Frontal cortex (tissue), 4 donors: ENCODE data around the gene MPRIP. TPM values are rescaled to one million over a fixed set of nuclear protein-coding genes. Genes with fewer than 3 reads are reported as not detected.

Source experiments
- DNase-seq, 2 donors: peaks; one replicate each; pipeline ENCODE4 v3.0.0; 2012; ENCODE audit warnings: low spot score in 2 of 2
- FAIRE-seq: peaks from 2 replicates; lab custom pipeline; 2012; peaks lifted over from hg19 to GRCh38; lab: Jason Lieb, UNC
- total RNA-seq: library from RNA; depleted of rRNA; stranded (reverse); fragments of >200 nt; gene quantifications from one replicate; pipeline ENCODE4 v1.2.3, GENCODE V29; 2014
- donor health status: control.
- donor health status: control.
- donor health status: control.

Gene MPRIP
- total RNA-seq, 1 donor from 2014 or later, result 131 TPM

DNA sequence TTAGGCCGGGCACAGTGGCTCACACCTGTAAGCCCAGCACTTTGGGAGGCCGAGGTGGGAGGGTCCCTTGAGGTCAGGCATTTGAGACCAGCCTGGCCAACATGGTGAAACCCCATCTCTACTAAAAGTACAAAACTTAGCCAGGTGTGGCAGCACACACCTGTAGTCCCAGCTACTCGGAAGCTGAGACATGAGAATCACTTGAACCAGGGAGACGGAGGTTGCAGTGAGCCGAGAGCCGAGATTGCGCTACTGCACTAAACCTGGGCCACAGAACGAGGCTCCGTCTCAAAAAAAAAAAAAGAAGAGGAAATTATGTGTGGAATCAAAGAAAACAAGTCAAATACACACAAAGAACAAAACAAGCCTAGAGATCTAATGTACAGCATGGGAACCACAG lies 16.1 kb upstream of the MPRIP start:
- DNase-seq, result no peak
- no peak for FAIRE-seq

DNA sequence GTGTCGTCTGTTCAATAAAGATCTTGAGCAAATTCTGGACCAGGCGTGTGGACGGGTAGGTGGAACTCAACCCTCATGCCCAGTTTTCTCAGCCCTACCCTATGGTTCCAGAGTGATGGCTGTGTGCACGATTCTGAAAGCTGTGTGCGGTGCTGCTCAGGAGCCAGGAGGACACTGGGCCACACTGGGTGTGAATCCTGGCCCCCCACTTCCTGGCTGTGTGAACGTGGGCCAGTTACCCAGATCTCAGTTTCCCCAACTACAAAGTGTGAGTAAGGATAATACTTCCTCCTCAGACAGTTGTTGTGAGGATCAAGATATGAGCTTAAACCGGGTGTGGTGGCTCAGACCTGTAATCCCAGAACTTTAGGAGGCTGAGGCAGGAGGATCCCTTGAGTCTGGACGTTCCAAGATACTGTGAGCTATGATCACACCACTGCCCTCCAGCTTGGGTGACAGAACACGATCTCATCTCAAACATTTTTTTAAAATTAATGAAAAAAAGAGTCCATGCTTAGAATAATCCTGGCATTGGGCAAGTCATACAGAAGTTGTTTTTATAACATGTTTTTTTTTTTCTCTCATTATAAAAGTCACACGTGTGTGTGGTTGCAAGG lies 14.7 kb upstream of the MPRIP start:
- DNase-seq, result no peak
- no peak for FAIRE-seq

- no peak for FAIRE-seq
- no peak for DNase-seq
Measured at GRCh38 chr17:17028059-17028877, 14.0 kb upstream of the MPRIP start.

- DNase-seq (no peak), FAIRE-seq (no peak)
Measured at GRCh38 chr17:17028878-17029535, 13.2 kb upstream of the MPRIP start.

- DNase-seq, result no peak
- FAIRE-seq, result no peak
Measured at GRCh38 chr17:17029938-17030337, 12.3 kb upstream of the MPRIP start.

- no peak for FAIRE-seq
- no peak for DNase-seq
Measured at GRCh38 chr17:17030515-17031211, 11.6 kb upstream of the MPRIP start.

DNA sequence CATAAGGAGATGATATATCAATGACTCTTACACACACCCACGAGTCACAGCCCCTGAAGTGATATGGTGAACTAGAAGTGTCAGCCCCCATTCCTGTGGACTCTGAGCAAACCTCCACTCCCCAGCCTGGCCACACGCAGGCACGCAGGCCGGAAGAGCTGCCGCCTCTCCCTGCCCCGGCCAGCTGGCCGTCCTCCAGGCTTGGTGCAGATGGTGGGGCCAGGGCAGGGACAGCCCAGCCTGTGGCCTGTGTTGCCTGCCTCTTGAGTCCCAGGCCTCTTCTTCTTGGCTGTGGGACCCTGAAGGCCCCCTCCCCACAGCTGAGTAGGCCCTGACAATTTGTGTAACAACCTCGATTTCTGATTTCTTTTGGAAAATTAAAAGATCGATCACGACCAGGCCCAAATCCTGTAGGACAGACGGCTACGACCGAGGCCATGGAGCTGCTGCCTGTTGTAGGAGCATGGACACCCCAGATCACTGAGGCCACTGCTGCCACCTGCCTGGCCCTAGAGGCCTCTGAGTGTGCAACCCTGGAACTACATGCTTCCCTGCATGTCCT lies 10.0 kb upstream of the MPRIP start:
- DNase-seq, result peak; percentile 50 to 59
- no peak for FAIRE-seq

DNA sequence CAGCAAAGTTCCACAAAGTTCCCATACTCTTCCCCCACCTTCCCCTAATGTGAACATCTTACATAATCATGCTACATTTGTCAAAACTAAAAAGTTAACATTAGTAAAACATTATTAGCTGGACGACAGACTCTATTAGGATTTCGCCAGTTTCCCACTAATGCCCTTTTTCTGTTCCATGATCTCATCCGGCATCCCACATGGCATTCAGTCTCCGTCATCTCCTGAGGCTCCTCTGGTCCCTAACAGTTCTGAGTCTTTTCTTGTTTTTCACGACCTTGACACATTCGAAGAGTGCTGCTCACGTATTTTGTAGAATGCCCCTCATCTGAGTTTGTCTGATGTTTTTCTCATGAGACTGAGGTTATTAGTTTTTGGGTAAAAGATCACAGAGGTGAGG lies 8.8 kb upstream of the MPRIP start:
- DNase-seq, result no peak
- no peak for FAIRE-seq

DNA sequence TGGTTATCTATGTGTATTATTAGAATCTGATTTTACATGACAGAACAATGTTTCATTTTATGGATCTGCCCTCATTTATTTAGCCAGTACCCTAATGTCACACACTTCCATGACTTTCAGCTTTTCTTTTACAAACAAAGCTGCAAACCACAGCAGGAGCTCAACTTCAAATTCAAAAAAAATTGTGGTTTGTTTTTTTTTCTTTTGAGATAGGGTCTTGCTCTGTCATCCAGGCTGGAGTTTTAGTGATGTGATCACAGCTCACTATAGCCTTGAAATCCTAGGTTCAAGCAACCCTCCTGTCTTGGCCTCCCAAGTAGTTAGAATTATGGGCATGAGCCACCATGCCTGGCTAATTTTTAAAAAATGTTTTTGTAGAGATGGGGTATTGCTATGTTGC lies 8.2 kb upstream of the MPRIP start:
- DNase-seq (no peak), FAIRE-seq (no peak)

DNA sequence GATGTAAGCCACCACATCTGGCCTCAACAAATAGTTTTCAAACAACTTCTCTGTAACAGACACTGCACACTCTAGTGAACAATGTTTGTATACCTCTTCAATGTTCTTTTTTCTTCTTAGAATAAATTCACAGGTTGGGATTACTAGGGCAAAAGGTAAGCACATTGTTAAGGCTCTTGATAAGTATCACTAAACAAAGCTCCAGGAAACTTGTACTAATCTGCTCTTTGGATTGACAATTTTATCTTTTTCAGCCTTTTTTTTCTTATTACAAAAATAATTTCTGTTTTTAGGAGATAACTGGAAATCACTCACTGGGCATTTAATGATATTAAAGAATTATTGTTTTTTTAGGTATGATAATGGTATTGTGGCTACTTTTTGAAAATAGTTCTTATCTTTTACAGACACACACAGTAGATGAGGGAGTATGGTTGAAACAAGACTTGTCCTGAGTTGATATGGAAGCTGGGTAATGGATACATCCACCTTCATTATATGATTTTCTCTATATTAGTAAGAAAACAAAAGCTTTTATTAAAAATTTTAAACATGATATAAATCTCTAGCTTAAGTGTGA lies 7.7 kb upstream of the MPRIP start:
- FAIRE-seq, result no peak

GRCh38 chr17:17035490-17035889 lies 6.8 kb upstream of the MPRIP start:
- FAIRE-seq (no peak), DNase-seq (no peak)

More for the DNA sequence above, 7.7 kb upstream of the MPRIP start:
- no peak for DNase-seq

DNA sequence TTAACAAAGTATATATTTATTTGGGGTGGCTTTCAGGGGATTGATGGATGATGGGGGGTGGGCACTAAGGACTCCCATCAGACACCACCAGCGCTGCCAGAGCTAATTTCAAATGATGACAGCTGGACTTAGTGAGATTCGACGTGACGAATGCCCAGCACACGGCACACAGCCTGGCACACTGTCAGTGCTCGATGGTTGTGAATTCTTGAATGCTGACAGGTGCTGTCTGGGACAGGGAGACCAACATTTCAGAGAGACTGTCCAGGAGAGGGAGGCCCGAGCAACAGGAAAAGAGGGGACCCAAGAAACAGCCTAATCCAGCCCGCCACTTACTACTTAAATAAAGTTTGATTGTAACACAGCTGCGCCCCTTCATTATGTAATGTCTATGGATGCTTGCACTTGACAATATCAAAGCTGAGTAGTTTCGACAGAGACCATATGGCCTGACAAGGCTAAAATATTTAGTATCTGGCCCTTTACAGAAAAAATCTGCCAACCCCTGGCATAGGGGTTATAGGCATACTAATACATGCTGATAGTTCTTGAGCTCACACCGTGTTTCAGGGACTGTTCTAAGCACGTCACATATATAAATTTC lies 6.2 kb upstream of the MPRIP start:
- DNase-seq (no peak), FAIRE-seq (no peak)

- FAIRE-seq, result no peak
- DNase-seq, result no peak
Measured at GRCh38 chr17:17036524-17036998, 5.7 kb upstream of the MPRIP start.

DNA sequence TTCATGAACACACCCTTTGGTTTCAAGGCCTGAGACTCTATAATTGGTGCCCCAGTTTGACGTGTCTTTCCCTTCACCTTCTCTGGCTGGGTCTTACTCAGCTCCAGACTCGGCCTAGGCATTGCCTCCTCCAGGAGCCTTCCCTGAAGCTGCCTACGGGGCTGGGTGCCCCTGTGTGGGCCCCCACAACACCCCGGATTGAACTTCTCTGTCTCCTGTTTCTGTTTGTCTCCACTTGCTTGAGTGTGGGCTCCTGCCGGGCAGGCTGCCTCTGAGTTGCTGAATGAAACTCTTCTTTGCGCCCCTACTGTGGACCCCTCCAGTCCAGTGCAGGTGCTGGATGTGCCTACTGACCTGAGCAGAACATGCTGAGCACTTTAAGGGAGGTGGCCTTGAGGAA lies 2.3 kb upstream of the MPRIP start:
- no peak for DNase-seq
- FAIRE-seq, result no peak

DNA sequence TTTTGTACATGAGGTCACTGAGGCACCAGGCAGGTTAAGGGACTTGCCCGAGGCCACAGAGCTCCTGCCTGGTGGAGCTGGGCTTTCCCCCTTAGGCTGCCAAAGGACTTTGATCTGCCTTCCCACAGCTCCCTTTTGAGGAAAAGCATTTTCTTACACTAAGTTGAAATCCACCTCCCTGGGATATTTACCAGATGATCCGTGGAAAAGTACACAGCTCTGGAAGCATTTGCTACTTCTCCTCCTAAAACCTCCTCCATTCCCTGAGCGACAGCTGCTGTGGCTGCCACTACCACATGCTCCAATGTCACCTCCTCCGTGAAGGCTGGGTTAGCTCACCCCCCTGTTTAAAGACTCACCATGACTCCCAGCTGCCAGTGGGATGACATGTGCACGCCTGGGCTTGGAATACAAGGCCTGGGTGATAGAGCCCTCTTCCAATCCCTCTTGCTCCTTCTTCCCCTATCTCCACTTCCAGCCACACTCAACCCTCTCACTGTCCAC lies 1.2 kb upstream of the MPRIP start:
- FAIRE-seq (no peak), DNase-seq (no peak)

DNA sequence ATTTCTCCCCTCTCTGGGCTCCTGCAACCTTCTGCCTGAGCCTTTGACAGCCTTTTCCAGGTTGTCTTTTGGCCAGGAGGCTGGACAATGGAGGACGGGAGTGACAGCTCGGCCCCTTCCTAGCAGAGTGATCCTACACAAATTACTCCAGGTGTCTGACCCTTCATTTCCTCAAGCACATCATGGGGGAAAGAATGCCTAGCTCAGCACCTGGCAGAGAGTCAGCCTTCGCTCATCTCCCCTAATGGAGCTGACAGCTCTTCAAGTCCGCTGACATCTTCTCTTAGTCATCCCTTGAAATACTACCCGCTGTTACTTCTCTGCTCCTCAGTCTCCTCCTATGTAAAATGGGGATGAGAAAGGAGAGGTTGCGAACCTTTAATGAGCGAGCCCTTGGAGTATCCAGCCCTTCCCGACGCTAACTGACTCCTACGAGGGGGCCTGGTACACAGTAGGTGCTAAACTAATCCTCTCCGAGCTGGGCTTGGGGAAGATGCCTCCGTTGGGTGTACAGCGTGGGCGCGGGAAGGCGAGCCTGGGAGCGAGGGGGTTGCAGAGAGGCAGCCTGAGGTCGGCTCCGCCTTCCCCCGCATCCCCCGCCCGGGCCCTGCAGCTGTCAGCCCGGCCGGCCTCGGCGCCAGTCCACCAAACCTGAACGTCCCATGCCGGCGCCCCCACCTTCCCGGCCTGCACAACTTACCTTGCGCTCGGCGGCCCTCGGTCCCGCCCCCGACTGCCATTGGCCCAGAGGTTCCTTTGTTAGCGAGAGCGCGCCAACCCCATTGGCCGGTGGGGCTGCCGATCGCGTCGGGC lies 480 bp upstream of the MPRIP start:
- DNase-seq (peak; percentile 96 to 99), FAIRE-seq (no peak)

DNA sequence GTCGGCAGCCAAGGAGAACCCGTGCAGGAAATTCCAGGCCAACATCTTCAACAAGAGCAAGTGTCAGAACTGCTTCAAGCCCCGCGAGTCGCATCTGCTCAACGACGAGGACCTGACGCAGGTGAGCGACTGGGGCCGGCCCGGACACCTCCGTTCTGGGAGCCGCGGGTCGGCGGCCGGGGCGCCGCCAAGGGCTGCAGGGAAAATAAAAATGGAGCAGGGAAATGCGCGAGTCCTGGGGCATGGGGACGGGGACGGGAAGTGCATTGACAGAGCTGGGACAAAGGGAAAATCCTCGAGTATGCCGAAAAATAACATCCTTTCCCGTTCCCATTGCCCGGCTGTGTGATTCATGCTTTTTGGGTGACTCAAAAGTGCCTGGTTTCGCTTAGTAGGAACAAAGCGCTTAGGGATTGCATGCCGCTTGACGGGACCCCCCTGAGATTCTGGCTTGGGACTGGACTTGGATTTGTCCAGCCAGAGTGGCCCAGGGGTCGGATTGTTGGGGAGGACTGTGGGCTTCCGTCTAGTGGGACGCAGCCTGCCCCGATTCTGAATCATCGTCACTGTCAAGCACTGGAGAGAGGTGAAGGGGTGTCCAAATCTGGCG lies 699 bp downstream of the MPRIP start:
- no peak for DNase-seq
- no peak for FAIRE-seq
